Measurements from ENCODE around the gene NMRAL1. TPM values are rescaled to one million over a fixed set of nuclear protein-coding genes. Genes with fewer than 3 reads are reported as not detected.

NMRAL1 gene
- total RNA-seq, 2 donors from 2014 or later = 56.9 to 75.2 TPM

- no peaks in the 10 kb centered on the region for H3K9me3 Mint-ChIP-seq
- H3K27ac ChIP-seq (ENCODE audit: low read depth, low read length) = no peak overlapping the region
- DNase-seq = no peak
- H3K27me3 ChIP-seq (ENCODE audit: control insufficient read depth, insufficient read depth, low read length, poor library complexity, severe bottlenecking) = no peaks in the 10 kb centered on the region
- no peaks in the 10 kb centered on the region for H3K4me1 Mint-ChIP-seq
- no peak overlapping the region for H3K9ac ChIP-seq (ENCODE audit: extremely low read depth, low read length, poor library complexity, severe bottlenecking)
- peaks cover 80% of the 10 kb centered on the region for H3K36me3 ChIP-seq (ENCODE audit: control insufficient read depth, insufficient read depth, low read length)
- no peak overlapping the region for H3K4me3 Mint-ChIP-seq
- H3K4me1 ChIP-seq (ENCODE audit: control insufficient read depth, insufficient read depth, low read length) = no peaks in the 10 kb centered on the region
- H3K36me3 Mint-ChIP-seq (ENCODE audit: low read depth) = peaks cover 77% of the 10 kb centered on the region
- peak overlapping the region; percentile 26 for H3K27ac Mint-ChIP-seq
- no peak overlapping the region for H3K4me3 ChIP-seq (ENCODE audit: low read length)
- no peak for TF ChIP-seq CTCF (conservative IDR thresholded peaks at IDR 0.05)
- no peaks in the 10 kb centered on the region for H3K27me3 Mint-ChIP-seq (ENCODE audit: insufficient read depth)
- WGBS, 2 experiments (ENCODE audit: insufficient coverage in 1 of 2, insufficient read length in 1 of 2) = 69 to 74% methylated on average over 4 to 5 of the region's 5 CpGs
- H3K9me3 ChIP-seq (ENCODE audit: control insufficient read depth, low read length) = no peaks in the 10 kb centered on the region
These were observed 31.2 kb downstream of the NMRAL1 start for GRCh38 chr16:4443271-4443670.

GRCh38 chr16:4442371-4442770 lies 32.1 kb downstream of the NMRAL1 start:
- Histone ChIP-seq H3K4me1 (ENCODE audit: control insufficient read depth, insufficient read depth, low read length) (no peaks in the 10 kb centered on the region), H3K27ac (ENCODE audit: low read depth, low read length) (no peak overlapping the region), H3K27me3 (ENCODE audit: control insufficient read depth, insufficient read depth, low read length, poor library complexity, severe bottlenecking) (no peaks in the 10 kb centered on the region), H3K9me3 (ENCODE audit: control insufficient read depth, low read length) (no peaks in the 10 kb centered on the region), H3K36me3 (ENCODE audit: control insufficient read depth, insufficient read depth, low read length) (peaks cover 83% of the 10 kb centered on the region), H3K9ac (ENCODE audit: extremely low read depth, low read length, poor library complexity, severe bottlenecking) (no peak overlapping the region), H3K4me3 (ENCODE audit: low read length) (no peak overlapping the region)
- Mint-ChIP-seq H3K9me3 (no peaks in the 10 kb centered on the region), H3K27me3 (ENCODE audit: insufficient read depth) (no peaks in the 10 kb centered on the region), H3K4me1 (no peaks in the 10 kb centered on the region), H3K4me3 (no peak overlapping the region), H3K27ac (no peak overlapping the region), H3K36me3 (ENCODE audit: low read depth) (peaks cover 73% of the 10 kb centered on the region)
- WGBS, 2 experiments (ENCODE audit: insufficient coverage in 1 of 2, insufficient read length in 1 of 2) = 91 to 92% methylated on average over 8 to 11 of the region's 11 CpGs
- no peak for DNase-seq
- no peak for TF ChIP-seq CTCF (conservative IDR thresholded peaks at IDR 0.05)

- Histone ChIP-seq H3K9ac (ENCODE audit: extremely low read depth, low read length, poor library complexity, severe bottlenecking) (no peak overlapping the region), H3K36me3 (ENCODE audit: control insufficient read depth, insufficient read depth, low read length) (peaks cover 77% of the 10 kb centered on the region), H3K27me3 (ENCODE audit: control insufficient read depth, insufficient read depth, low read length, poor library complexity, severe bottlenecking) (no peaks in the 10 kb centered on the region), H3K9me3 (ENCODE audit: control insufficient read depth, low read length) (no peaks in the 10 kb centered on the region), H3K4me3 (ENCODE audit: low read length) (no peak overlapping the region), H3K4me1 (ENCODE audit: control insufficient read depth, insufficient read depth, low read length) (no peaks in the 10 kb centered on the region), H3K27ac (ENCODE audit: low read depth, low read length) (no peak overlapping the region)
- 90 to 98% methylated on average over 3 of the region's 3 CpGs for WGBS, 2 experiments (ENCODE audit: insufficient coverage in 1 of 2, insufficient read length in 1 of 2)
- no peak overlapping the region for H3K4me3 Mint-ChIP-seq
- no peak for TF ChIP-seq CTCF (conservative IDR thresholded peaks at IDR 0.05)
- peaks cover 11% of the 10 kb centered on the region for H3K4me1 Mint-ChIP-seq
- no peak for DNase-seq
- no peaks in the 10 kb centered on the region for H3K27me3 Mint-ChIP-seq (ENCODE audit: insufficient read depth)
- peaks cover 64% of the 10 kb centered on the region for H3K36me3 Mint-ChIP-seq (ENCODE audit: low read depth)
- no peak overlapping the region for H3K27ac Mint-ChIP-seq
- no peaks in the 10 kb centered on the region for H3K9me3 Mint-ChIP-seq
These were observed 37.1 kb downstream of the NMRAL1 start for GRCh38 chr16:4437366-4437765.

All from endodermal cell (in vitro differentiated cells).